HG03432 (cell line): ENCODE measurements around the gene BDNF.
"Not testable (repeated sequence)": the region's sequence is repeated elsewhere in the genome, so short reads cannot be mapped to it uniquely, and the experiment has no call there.

Experiments used
- ATAC-seq: cut with Tn5 transposase; IDR thresholded peaks from one replicate; pipeline ENCODE4 v1.9.1; 2021; ENCODE audit warnings: mild to moderate bottlenecking, moderate library complexity; ENCODE audit not compliant: unreplicated experiment

Gene BDNF

GRCh38 chr11:27629023-27629422, 71.2 kb downstream of the BDNF start:
- not testable (repeated sequence) for ATAC-seq

GRCh38 chr11:27627979-27628378, 72.3 kb downstream of the BDNF start:
- no peak for ATAC-seq

- no peak for ATAC-seq
Observed at GRCh38 chr11:27626938-27627586, 73.2 kb downstream of the BDNF start.

GRCh38 chr11:27626269-27626937, 73.9 kb downstream of the BDNF start:
- ATAC-seq = no peak

- no peak for ATAC-seq
Observed at GRCh38 chr11:27625347-27625912, 74.8 kb downstream of the BDNF start.

GRCh38 chr11:27623945-27624523, 76.2 kb downstream of the BDNF start:
- no peak for ATAC-seq

GRCh38 chr11:27622541-27623300, 77.5 kb downstream of the BDNF start:
- no peak for ATAC-seq

GRCh38 chr11:27621405-27622161, 78.7 kb downstream of the BDNF start:
- no peak for ATAC-seq

- ATAC-seq = no peak
Observed at GRCh38 chr11:27619763-27620335, 80.4 kb downstream of the BDNF start.

- ATAC-seq = no peak
Observed at GRCh38 chr11:27619039-27619574, 81.1 kb downstream of the BDNF start.

GRCh38 chr11:27618281-27618915, 81.9 kb downstream of the BDNF start:
- no peak for ATAC-seq

GRCh38 chr11:27616711-27617110, 83.5 kb downstream of the BDNF start:
- ATAC-seq = no peak

- ATAC-seq = no peak
Observed at GRCh38 chr11:27615833-27616232, 84.4 kb downstream of the BDNF start.

GRCh38 chr11:27614092-27614491, 86.2 kb downstream of the BDNF start:
- ATAC-seq = no peak

- no peak for ATAC-seq
Observed at GRCh38 chr11:27612932-27613880, 87.0 kb downstream of the BDNF start.

- no peak for ATAC-seq
Observed at GRCh38 chr11:27611947-27612455, 88.3 kb downstream of the BDNF start.

GRCh38 chr11:27611390-27611789, 88.9 kb downstream of the BDNF start:
- no peak for ATAC-seq

GRCh38 chr11:27610946-27611345, 89.3 kb downstream of the BDNF start:
- ATAC-seq = no peak
